HepG2 (cell line): Measurements from ENCODE around the gene PAEP. TPM values are rescaled to one million over a fixed set of nuclear protein-coding genes. Genes with fewer than 3 reads are reported as not detected.

ENCODE experiments used
- ATAC-seq: fragments of 200-7000 bp; cut with Tn5 transposase; 3 replicates; pipeline ENCODE4 v1.9.1; 2020; ENCODE audit warnings: mild to moderate bottlenecking, moderate library complexity
- BruUV-seq: library from RNA; stranded (reverse); fragments of 400-500 nt; replicated peaks from 2 replicates; lab custom pipeline; 2021; lab: Mats Ljungman, UMichigan
- CTCF ChIA-PET: fragments of 300-600 bp; formaldehyde crosslinking; extraction: SDS; loops from one replicate; lab custom pipeline; 2021; ENCODE audit warnings: low total read pairs, inconsistent platforms, low intra/inter-chr PET ratio; lab: Yijun Ruan, JAX
- POLR2A ChIA-PET: fragments of 350-600 bp; sonication (Branson Sonifier 250); formaldehyde crosslinking; loops from one replicate; lab custom pipeline; 2020; ENCODE audit warnings: antibody characterized with exemption, inconsistent platforms; lab: Yijun Ruan, JAX
- DNase-seq: peaks from one replicate; pipeline ENCODE4 v3.0.0-alpha.2; 2015; ENCODE audit warnings: low spot score
- FAIRE-seq: peaks from 3 replicates; lab custom pipeline; 2011; peaks lifted over from hg19 to GRCh38; lab: Jason Lieb, UNC
- H2AFZ ChIP-seq: one replicate; pipeline ENCODE4 v1.6.1; 2011; ENCODE audit warnings: low read length, inconsistent platforms
- H3K27ac ChIP-seq: fragments of 300-600 bp; 3 replicates; pipeline ENCODE4 v1.8.0; 2011; ENCODE audit warnings: mixed run types, mild to moderate bottlenecking, mixed read lengths, low read length, inconsistent platforms; ENCODE audit not compliant: insufficient read depth; ENCODE audit errors: extremely low read length
- H3K27me3 ChIP-seq, 2 experiments: fragments of 200-600 bp in 1 of 2; 2 replicates in 1 of 2; 3 replicates in 1 of 2; pipeline versions ENCODE4 v1.6.0 to v1.8.0; 2011; ENCODE audit warnings: low read length in 2 of 2, mild to moderate bottlenecking in 2 of 2, moderate library complexity in 2 of 2, inconsistent platforms in 1 of 2; ENCODE audit not compliant: insufficient read depth in 2 of 2, control insufficient read depth in 1 of 2
- H3K36me3 ChIP-seq, 2 experiments: fragments of 200-600 bp in 1 of 2; replicated peaks in 1 of 2; 2 replicates in 1 of 2; 3 replicates in 1 of 2; pipeline versions ENCODE4 v1.5.1 to v1.8.0; 2011; ENCODE audit warnings: low read length in 2 of 2, inconsistent platforms in 1 of 2; ENCODE audit not compliant: insufficient read depth in 2 of 2, control insufficient read depth in 1 of 2
- H3K4me1 ChIP-seq: 2 replicates; pipeline ENCODE4 v1.5.1; 2012; ENCODE audit warnings: low read length, inconsistent platforms; ENCODE audit not compliant: insufficient read depth
- H3K4me2 ChIP-seq: 2 replicates; pipeline ENCODE4 v1.6.0; 2011; ENCODE audit warnings: low read depth, low read length, inconsistent platforms
- H3K4me3 ChIP-seq, 3 experiments: fragments of 200-600 bp in 1 of 3; sonication (generic), shearing (Covaris generic) in 1 of 3; replicated peaks in 1 of 3; 2 replicates each; pipeline ENCODE4 v1.5.1; 2011 to 2016; ENCODE audit warnings: low read length in 3 of 3, inconsistent platforms in 2 of 3, low read depth in 2 of 3, mild to moderate bottlenecking in 2 of 3, control low read depth in 1 of 3, mixed read lengths in 1 of 3; ENCODE audit not compliant: insufficient read depth in 1 of 3
- H3K79me2 ChIP-seq: one replicate; pipeline ENCODE4 v1.6.1; 2011; ENCODE audit warnings: low read length, inconsistent platforms; ENCODE audit not compliant: insufficient read depth
- H3K9ac ChIP-seq: 2 replicates; pipeline ENCODE4 v1.6.0; 2011; ENCODE audit warnings: mild to moderate bottlenecking, low read depth, low read length, inconsistent platforms; ENCODE audit not compliant: insufficient read depth
- H3K9me3 ChIP-seq: 2 replicates; pipeline ENCODE4 v1.5.1; 2012; ENCODE audit warnings: mild to moderate bottlenecking, low read length
- H4K20me1 ChIP-seq: 2 replicates; pipeline ENCODE4 v1.6.0; 2011; ENCODE audit warnings: inconsistent platforms, mild to moderate bottlenecking, low read length, moderate library complexity; ENCODE audit not compliant: insufficient read depth
- ARHGAP35 ChIP-seq: sonication (generic); formaldehyde crosslinking; IDR thresholded peaks from 2 replicates; pipeline ENCODE4 v1.9.0; 2022; ENCODE audit warnings: mild to moderate bottlenecking, inconsistent platforms, moderate library complexity, missing genetic modification reagents, borderline replicate concordance
- KDM4B ChIP-seq: sonication (generic); formaldehyde crosslinking; IDR thresholded peaks from 2 replicates; pipeline ENCODE4 v1.4.0; 2020; ENCODE audit warnings: missing genetic modification reagents
- KLF16 ChIP-seq, 2 experiments: sonication (generic) in 1 of 2; formaldehyde crosslinking in 1 of 2; IDR thresholded peaks; 2 replicates each; pipeline versions ENCODE4 v1.6.1 to v1.8.0; 2016 to 2023; ENCODE audit warnings: missing genetic modification reagents in 2 of 2, missing compliant biosample characterization in 1 of 2
- RELA ChIP-seq: sonication (generic); formaldehyde crosslinking; IDR thresholded peaks from 2 replicates; pipeline ENCODE4 v1.4.0; 2020; ENCODE audit warnings: missing genetic modification reagents
- TOE1 ChIP-seq: sonication (generic); formaldehyde crosslinking; IDR thresholded peaks from 2 replicates; pipeline ENCODE4 v1.4.0; 2020; ENCODE audit warnings: mild to moderate bottlenecking, missing genetic modification reagents
- ZNF136 ChIP-seq: sonication (generic); formaldehyde crosslinking; IDR thresholded peaks from 2 replicates; pipeline ENCODE4 v1.8.1; 2022; ENCODE audit warnings: low read depth, mild to moderate bottlenecking, moderate library complexity, missing genetic modification reagents
- ZNF224 ChIP-seq: sonication (generic); formaldehyde crosslinking; IDR thresholded peaks from 2 replicates; pipeline ENCODE4 v1.5.0; 2020; ENCODE audit warnings: mild to moderate bottlenecking, missing genetic modification reagents
- ZNF264 ChIP-seq: sonication (generic); formaldehyde crosslinking; IDR thresholded peaks from 2 replicates; pipeline ENCODE4 v1.4.0; 2020; ENCODE audit warnings: missing genetic modification reagents
- ZNF556 ChIP-seq: sonication (generic); formaldehyde crosslinking; IDR thresholded peaks from 2 replicates; pipeline ENCODE4 v1.4.0; 2020; ENCODE audit warnings: mild to moderate bottlenecking, missing genetic modification reagents, borderline replicate concordance
- WGBS: methylation state at CpG from one replicate; pipeline ENCODE4 v1.1.6; 2017; ENCODE audit warnings: low lambda C conversion rate; 5-methylcytosine and 5-hydroxymethylcytosine counted together
- in situ Hi-C: cut with HindIII; loops from 2 replicates; pipeline ENCODE4 v1.10.0; 2017; ENCODE audit warnings: low pct_unique_long_range_greater_than_20kb; ENCODE audit not compliant: extremely low pct_ligation_motif_present
- intact Hi-C: fragments of 100-400 bp; cut with micrococcal nuclease; formaldehyde crosslinking; loops from one replicate; pipeline ENCODE4 v1.10.0; 2022; ENCODE audit not compliant: unreplicated experiment
- polyA plus RNA-seq, 8 experiments: library from polyadenylated mRNA; depleted of rRNA in 3 of 8; stranded (reverse) in 7 of 8; unstranded in 1 of 8; fragments of >200 nt; fragmentation: Illumina TruSeq in 4 of 8; extraction: Trizol in 4 of 8; gene quantifications; 2 replicates each; pipeline versions ENCODE4 v1.2.1 to v1.2.3, GENCODE V29; 2011 to 2016; ENCODE audit warnings: low read depth in 4 of 8, missing spikeins in 1 of 8, mixed read lengths in 1 of 8; ENCODE audit not compliant: insufficient read depth in 1 of 8
- total RNA-seq, 5 experiments: library from RNA; depleted of rRNA; stranded (reverse); fragments of >200 nt; fragmentation: Illumina TruSeq; extraction: Trizol; gene quantifications; 2 replicates each; pipeline ENCODE4 v1.2.3, GENCODE V29; 2016; ENCODE audit warnings: low read depth in 1 of 5
- TF ChIP-seq, protein P1 (sequence below): sonication (generic); formaldehyde crosslinking; IDR thresholded peaks from 2 replicates; pipeline ENCODE4 v1.4.0; 2020; ENCODE audit warnings: missing genetic modification reagents
- TF ChIP-seq, protein P2 (sequence below): fragments of 450-650 bp; IDR thresholded peaks from 2 replicates; pipeline ENCODE4 v1.6.1; 2017
- TF ChIP-seq, protein P3 (sequence below): sonication (generic); formaldehyde crosslinking; IDR thresholded peaks from 2 replicates; pipeline ENCODE4 v1.8.0; 2022; ENCODE audit warnings: missing genetic modification reagents, mild to moderate bottlenecking, borderline replicate concordance
- TF ChIP-seq, protein P4 (sequence below): sonication (generic); formaldehyde crosslinking; IDR thresholded peaks from 2 replicates; pipeline ENCODE4 v1.4.0; 2020; ENCODE audit warnings: mild to moderate bottlenecking, missing genetic modification reagents
- TF ChIP-seq, protein P5 (sequence below): sonication (generic); formaldehyde crosslinking; IDR thresholded peaks from 2 replicates; pipeline ENCODE4 v1.8.1; 2022; ENCODE audit warnings: mild to moderate bottlenecking, missing genetic modification reagents

Gene PAEP
- total and polyA plus RNA-seq, 2 of the 13 experiments (the other 11 are each of a cell fraction or from before 2014, with no cell fraction given), result 0.75 to 10.8 TPM

DNA sequence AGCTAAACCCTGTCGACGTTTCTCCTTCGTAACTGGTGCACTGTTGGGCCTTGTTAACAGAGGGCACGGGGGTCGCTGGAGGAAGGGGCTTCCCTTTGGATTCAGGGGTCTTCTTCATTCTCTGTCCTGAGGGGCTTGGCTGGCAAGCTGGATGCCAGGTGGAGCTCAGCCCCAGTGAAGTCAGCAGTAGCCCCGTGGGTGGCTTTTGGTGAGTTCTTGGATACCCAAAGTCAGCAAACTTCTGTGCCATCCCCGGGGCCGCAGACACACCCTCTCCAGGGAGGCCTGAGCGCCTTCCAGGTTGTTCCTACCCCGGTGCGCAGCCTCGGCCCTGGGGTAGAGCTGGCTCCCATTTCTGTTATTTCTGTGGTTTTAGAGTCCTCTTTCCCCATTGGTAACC is 27.9 kb upstream of the PAEP start:
- no peaks in the 10 kb centered on the region for H4K20me1 ChIP-seq
- no peaks in the 10 kb centered on the region for H3K36me3 ChIP-seq
- in situ Hi-C loops (no loop called here), intact Hi-C loops (no loop called here)
- H3K79me2 ChIP-seq, result no peaks in the 10 kb centered on the region
- H3K9ac ChIP-seq, result no peak overlapping the region
- no peaks in the 10 kb centered on the region for H3K4me1 ChIP-seq
- 52% methylated on average over 9 of the region's 12 CpGs for WGBS
- ATAC-seq, result no peak
- H3K4me3 ChIP-seq, result no peak overlapping the region
- H3K27ac ChIP-seq, result no peak overlapping the region
- no peak for DNase-seq
- POLR2A ChIA-PET, result no interaction called here
- H3K27me3 ChIP-seq, result peaks cover 0 to 31% of the 10 kb centered on the region in 2 experiments; a peak in 2 of 5 replicates
- no peak overlapping the region for H2AFZ ChIP-seq
- H3K9me3 ChIP-seq, result no peaks in the 10 kb centered on the region
- FAIRE-seq, result no peak
- CTCF ChIA-PET, result no interaction called here
- no TSS peak for BruUV-seq
- H3K4me2 ChIP-seq, result no peak overlapping the region
- no peak for TF ChIP-seq ZNF264 (CRISPR knock-in tag)
- no peak for TF ChIP-seq KDM4B (CRISPR knock-in tag)
- TF ChIP-seq KLF16 (CRISPR knock-in tag; IDR thresholded peaks at IDR 0.05), result no peak
- TF ChIP-seq ZNF224, result no peak
- TF ChIP-seq, protein P1, sequence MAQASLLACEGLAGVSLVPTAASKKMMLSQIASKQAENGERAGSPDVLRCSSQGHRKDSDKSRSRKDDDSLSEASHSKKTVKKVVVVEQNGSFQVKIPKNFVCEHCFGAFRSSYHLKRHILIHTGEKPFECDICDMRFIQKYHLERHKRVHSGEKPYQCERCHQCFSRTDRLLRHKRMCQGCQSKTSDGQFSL (CRISPR knock-in tag), result no peak
- TF ChIP-seq, protein P2, sequence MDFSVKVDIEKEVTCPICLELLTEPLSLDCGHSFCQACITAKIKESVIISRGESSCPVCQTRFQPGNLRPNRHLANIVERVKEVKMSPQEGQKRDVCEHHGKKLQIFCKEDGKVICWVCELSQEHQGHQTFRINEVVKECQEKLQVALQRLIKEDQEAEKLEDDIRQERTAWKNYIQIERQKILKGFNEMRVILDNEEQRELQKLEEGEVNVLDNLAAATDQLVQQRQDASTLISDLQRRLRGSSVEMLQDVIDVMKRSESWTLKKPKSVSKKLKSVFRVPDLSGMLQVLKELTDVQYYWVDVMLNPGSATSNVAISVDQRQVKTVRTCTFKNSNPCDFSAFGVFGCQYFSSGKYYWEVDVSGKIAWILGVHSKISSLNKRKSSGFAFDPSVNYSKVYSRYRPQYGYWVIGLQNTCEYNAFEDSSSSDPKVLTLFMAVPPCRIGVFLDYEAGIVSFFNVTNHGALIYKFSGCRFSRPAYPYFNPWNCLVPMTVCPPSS, result no peak
- TF ChIP-seq, protein P3, sequence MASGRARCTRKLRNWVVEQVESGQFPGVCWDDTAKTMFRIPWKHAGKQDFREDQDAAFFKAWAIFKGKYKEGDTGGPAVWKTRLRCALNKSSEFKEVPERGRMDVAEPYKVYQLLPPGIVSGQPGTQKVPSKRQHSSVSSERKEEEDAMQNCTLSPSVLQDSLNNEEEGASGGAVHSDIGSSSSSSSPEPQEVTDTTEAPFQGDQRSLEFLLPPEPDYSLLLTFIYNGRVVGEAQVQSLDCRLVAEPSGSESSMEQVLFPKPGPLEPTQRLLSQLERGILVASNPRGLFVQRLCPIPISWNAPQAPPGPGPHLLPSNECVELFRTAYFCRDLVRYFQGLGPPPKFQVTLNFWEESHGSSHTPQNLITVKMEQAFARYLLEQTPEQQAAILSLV, result no peak
- TF ChIP-seq, protein P4, sequence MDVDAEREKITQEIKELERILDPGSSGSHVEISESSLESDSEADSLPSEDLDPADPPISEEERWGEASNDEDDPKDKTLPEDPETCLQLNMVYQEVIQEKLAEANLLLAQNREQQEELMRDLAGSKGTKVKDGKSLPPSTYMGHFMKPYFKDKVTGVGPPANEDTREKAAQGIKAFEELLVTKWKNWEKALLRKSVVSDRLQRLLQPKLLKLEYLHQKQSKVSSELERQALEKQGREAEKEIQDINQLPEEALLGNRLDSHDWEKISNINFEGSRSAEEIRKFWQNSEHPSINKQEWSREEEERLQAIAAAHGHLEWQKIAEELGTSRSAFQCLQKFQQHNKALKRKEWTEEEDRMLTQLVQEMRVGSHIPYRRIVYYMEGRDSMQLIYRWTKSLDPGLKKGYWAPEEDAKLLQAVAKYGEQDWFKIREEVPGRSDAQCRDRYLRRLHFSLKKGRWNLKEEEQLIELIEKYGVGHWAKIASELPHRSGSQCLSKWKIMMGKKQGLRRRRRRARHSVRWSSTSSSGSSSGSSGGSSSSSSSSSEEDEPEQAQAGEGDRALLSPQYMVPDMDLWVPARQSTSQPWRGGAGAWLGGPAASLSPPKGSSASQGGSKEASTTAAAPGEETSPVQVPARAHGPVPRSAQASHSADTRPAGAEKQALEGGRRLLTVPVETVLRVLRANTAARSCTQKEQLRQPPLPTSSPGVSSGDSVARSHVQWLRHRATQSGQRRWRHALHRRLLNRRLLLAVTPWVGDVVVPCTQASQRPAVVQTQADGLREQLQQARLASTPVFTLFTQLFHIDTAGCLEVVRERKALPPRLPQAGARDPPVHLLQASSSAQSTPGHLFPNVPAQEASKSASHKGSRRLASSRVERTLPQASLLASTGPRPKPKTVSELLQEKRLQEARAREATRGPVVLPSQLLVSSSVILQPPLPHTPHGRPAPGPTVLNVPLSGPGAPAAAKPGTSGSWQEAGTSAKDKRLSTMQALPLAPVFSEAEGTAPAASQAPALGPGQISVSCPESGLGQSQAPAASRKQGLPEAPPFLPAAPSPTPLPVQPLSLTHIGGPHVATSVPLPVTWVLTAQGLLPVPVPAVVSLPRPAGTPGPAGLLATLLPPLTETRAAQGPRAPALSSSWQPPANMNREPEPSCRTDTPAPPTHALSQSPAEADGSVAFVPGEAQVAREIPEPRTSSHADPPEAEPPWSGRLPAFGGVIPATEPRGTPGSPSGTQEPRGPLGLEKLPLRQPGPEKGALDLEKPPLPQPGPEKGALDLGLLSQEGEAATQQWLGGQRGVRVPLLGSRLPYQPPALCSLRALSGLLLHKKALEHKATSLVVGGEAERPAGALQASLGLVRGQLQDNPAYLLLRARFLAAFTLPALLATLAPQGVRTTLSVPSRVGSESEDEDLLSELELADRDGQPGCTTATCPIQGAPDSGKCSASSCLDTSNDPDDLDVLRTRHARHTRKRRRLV (CRISPR knock-in tag), result no peak
- no peak for TF ChIP-seq RELA (CRISPR knock-in tag)
- no peak for TF ChIP-seq ZNF556
- TF ChIP-seq ARHGAP35 (CRISPR knock-in tag), result no peak
- no peak for TF ChIP-seq ZNF136
- TF ChIP-seq TOE1 (CRISPR knock-in tag), result no peak
- TF ChIP-seq, protein P5, sequence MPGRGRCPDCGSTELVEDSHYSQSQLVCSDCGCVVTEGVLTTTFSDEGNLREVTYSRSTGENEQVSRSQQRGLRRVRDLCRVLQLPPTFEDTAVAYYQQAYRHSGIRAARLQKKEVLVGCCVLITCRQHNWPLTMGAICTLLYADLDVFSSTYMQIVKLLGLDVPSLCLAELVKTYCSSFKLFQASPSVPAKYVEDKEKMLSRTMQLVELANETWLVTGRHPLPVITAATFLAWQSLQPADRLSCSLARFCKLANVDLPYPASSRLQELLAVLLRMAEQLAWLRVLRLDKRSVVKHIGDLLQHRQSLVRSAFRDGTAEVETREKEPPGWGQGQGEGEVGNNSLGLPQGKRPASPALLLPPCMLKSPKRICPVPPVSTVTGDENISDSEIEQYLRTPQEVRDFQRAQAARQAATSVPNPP (CRISPR knock-in tag), result no peak
